ENCODE results near the gene IL1RAPL2.
"Not testable (repeated sequence)": the region's sequence is repeated elsewhere in the genome, so short reads cannot be mapped to it uniquely, and the experiment has no call there.

The IL1RAPL2 gene

GRCh38 chrX:104863466-104863865 lies 297.5 kb downstream of the IL1RAPL2 start:
- DNase-seq = no peak

DNA sequence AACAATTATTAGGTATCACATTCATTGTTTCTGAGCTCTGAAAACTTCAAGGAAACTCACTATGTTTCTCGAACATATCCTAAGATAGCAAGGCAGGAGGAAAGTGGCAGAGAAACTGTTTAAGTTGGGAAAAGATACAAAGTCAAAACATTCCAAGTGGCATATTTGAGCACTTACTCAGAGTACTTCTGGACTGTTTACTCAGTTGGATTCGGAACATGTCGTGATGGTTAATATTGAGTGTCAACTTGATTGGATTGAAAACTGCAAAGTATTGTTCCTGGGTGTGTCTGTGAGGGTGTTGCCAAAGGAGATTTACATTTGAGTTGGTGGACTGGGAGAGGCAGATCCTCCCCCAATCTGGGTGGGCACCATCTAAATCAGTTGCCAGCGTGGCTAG lies 298.3 kb downstream of the IL1RAPL2 start:
- no peak for DNase-seq

- DNase-seq = no peak
Observed at GRCh38 chrX:104877504-104877903, 311.5 kb downstream of the IL1RAPL2 start.

GRCh38 chrX:104902070-104902469 lies 336.1 kb downstream of the IL1RAPL2 start:
- DNase-seq = no peak

GRCh38 chrX:104909694-104910093 lies 343.7 kb downstream of the IL1RAPL2 start:
- peak; percentile 4 for DNase-seq

- no peak for DNase-seq
Observed at GRCh38 chrX:104913348-104913747, 347.3 kb downstream of the IL1RAPL2 start.

DNA sequence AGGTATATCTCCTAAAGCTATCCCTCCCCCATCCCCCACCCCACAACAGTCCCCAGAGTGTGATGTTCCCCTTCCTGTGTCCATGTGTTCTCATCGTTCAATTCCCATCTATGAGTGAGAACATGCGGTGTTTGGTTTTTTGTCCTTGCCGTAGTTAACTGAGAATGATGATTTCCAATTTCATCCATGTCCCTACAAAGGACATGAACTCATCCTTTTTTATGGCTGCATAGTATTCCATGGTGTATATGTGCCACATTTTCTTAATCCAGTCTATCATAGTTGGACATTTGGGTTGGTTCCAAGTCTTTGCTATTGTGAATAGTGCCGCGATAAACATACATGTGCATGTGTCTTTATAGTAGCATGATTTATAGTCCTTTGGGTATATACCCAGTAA lies 348.7 kb downstream of the IL1RAPL2 start:
- DNase-seq = not testable (repeated sequence)

DNA sequence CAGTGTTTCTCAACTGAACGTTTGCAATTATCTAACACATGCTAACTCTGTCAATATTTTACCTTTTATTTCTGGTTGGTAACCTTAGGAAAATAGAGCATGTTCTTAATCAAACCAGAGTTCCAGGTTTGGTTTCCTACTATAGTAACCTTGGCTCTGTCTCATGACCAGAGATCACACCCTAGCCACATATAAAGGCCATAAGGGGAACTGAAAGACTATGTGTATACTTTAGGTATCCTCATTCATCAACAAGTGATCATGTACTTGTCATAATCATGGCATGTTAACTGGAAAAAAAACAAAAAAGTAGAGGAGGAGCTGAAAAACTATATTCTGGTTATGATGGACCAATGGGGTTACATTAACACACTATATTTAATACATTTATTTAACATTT lies 352.1 kb downstream of the IL1RAPL2 start:
- no peak for DNase-seq

- no peak for DNase-seq
Observed at GRCh38 chrX:104921584-104922205, 355.7 kb downstream of the IL1RAPL2 start.

- DNase-seq = peak; percentile 69
Observed at GRCh38 chrX:104922206-104922621, 356.2 kb downstream of the IL1RAPL2 start.

GRCh38 chrX:104929324-104929723 lies 363.3 kb downstream of the IL1RAPL2 start:
- DNase-seq = no peak

DNA sequence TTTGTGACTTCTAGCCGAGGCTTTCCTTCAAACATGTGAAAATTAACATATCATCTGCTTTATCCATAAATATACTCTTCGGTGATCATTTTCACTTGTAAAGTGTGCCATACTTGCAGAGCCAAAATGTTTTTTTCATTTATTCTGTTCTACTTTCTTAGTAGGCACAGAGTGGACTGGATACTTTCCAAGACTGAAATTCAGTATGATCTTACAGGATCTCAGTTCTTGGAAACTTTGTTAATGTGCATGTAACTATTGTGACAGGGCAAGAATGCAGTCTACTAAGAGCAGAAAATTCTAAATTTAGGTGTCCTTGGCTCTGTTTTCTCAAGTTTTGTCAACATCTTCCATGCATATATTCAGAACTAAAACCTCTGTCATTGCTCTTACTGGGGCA lies 369.6 kb downstream of the IL1RAPL2 start:
- no peak for DNase-seq

DNA sequence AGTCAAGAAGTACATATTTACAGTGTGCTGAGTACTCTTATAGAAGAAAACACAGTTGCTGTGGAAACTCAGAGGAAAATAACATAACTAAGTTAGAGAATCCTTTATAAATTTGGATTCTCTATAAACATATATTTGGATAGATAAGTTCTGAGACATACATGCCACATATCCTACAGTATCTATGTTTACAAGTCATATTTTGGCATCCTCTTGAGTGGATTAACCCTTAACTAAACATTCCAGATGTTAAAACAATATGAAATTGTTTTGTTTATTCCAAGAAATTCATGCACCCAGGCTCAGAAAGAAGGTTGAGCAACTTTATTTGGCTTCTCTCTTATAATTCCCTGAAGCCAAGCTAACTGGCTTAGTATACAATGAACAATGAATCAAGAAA lies 387.3 kb downstream of the IL1RAPL2 start:
- no peak for DNase-seq

DNA sequence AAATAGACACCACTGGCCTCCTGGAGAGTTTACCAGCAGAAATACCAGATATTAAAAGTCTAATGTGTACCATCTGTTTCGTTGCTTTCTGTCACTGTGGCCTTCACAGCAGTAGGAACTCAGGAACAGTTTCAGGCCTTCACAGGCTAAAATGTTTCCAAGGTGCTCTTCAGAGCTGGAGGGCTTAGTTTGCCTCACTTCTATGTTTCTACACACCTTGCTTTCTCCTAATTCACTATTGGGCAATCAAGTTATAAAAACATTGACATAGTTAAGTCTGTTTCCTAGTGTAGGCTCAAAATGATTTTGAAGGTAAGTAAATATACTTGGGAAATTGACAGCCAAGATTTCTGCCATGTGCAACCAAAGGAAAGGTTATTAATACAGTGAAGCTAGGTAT lies 395.9 kb downstream of the IL1RAPL2 start:
- DNase-seq = no peak

- no peak for DNase-seq
Observed at GRCh38 chrX:104968241-104968640, 402.2 kb downstream of the IL1RAPL2 start.

- DNase-seq = no peak
Observed at GRCh38 chrX:104972737-104973136, 406.7 kb downstream of the IL1RAPL2 start.

DNA sequence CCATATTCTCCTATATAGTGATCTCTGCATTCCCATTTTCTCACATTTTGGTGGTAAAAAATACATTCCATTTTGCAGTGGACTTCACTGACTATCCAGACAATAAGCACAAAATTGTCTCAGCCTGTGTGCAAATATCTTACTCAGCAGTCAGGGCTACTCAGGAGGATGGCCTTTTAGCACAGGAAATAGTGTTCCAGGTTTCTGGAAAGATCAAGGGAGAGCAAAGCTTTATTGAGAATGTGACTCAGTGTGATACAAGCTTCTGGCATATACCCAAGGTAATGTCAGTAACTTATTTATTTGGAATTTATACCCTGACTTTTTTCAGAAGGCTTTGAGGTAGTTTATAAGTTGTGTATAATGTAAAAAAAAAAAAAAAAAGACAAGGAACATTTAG lies 421.1 kb downstream of the IL1RAPL2 start:
- no peak for DNase-seq

DNA sequence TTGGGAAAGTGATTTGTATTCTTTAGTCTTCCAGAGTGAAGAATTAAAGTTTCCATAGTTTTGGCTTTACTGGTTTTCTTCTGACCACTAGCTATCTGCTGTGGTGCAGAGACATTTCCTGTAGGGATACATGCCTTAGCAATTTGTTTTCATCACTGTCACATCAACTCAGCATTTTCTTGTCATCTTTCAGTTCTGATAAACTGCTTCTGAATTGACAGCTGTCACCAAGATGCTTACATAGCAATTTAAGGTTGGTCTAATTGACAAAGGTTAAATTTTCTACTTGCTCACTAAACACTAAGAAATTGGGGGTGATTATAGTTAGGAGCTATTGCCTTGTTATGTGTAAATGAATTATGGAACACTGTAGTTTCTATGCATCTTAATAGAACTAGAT lies 422.0 kb downstream of the IL1RAPL2 start:
- no peak for DNase-seq

GRCh38 chrX:104995546-104995945 lies 429.5 kb downstream of the IL1RAPL2 start:
- DNase-seq = no peak

GRCh38 chrX:105006103-105006502 lies 440.1 kb downstream of the IL1RAPL2 start:
- no peak for DNase-seq

GRCh38 chrX:105006996-105007395 lies 441.0 kb downstream of the IL1RAPL2 start:
- no peak for DNase-seq

- no peak for DNase-seq
Observed at GRCh38 chrX:105013719-105014118, 447.7 kb downstream of the IL1RAPL2 start.

DNA sequence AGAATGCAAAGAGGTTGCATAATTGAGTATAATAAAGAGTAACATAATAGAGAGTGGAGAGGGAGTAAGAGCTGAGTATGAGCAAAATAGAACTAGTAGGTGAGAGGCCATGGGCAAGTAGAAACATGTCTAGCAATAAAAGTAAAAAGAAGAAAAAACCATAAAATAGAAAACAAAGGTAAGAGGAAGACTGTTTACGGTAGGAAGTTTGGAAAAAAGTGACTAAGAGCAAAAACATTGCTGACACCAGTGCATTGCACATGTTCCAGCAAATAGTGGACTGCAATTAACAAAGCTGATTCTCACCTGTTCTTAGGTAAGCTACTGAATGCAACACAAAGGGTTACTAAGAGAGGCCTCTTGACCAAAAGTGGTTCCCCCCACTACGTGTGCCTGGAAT lies 451.6 kb downstream of the IL1RAPL2 start:
- no peak for DNase-seq

- DNase-seq = no peak
Observed at GRCh38 chrX:105018865-105019264, 452.9 kb downstream of the IL1RAPL2 start.

DNA sequence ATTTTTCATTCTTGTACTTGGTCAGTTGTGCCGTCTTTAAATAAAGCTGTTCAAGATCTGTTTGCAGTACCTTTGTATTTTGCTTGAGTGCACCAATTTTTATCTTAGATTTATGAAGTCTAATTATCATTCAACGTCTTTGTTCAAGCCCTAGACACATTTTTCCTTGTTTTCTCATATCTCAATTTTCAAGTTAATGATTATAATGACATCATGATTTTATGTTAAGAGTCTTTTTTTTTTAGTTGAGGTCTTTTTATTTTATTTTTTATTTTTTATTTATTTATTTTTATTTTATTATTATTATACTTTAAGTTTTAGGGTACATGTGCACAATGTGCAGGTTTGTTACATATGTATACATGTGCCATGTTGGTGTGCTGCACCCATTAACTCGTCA lies 463.0 kb downstream of the IL1RAPL2 start:
- DNase-seq = not testable (repeated sequence)
